HG02610 (cell line): ENCODE results near the gene SLC39A13.
A peak's percentile ranks its signal among the peaks of the same experiment; 100 is the strongest.

Source experiments
- ATAC-seq: cut with Tn5 transposase; IDR thresholded peaks from one replicate; pipeline ENCODE4 v1.9.1; 2021; ENCODE audit warnings: mild to moderate bottlenecking, moderate library complexity; ENCODE audit not compliant: unreplicated experiment

Gene SLC39A13

DNA sequence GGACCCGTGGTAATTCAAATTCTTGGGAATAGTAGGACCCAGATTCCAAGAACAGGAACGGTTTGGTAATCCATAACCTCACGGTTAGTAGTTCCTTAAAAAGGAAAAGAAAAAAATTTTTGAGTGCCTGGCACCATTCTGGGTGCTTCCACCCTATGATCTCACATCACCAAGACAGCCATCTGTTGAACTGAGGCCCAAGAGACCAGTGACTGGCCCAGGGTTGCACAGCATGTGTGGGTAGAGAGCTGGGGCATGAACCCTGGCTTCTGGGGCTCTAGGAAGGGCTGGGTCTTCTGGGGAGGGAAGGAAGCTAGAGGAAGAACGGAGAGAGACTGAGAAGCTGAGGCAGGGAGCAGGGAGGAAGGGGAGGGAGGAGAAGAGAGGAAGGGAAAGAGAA is 25.3 kb upstream of the SLC39A13 start:
- ATAC-seq = no peak

DNA sequence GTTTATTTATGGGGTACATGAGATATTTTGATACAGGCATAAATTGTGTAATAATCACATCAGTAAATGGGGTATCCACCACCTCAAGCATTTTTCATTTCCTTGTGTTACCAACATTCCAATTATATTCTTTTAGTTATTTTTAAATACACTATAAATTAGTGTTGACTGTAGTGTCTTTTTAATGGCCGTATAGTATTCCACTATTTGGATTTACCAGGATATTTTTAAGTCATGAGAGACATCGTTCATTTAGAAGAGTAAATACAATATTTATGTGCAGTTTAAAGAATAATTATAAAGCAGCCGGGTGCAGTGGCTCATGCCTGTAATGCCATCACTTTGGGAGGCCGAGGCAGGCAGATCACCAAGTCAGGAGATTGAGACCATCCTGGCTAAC is 23.9 kb upstream of the SLC39A13 start:
- ATAC-seq = no peak

DNA sequence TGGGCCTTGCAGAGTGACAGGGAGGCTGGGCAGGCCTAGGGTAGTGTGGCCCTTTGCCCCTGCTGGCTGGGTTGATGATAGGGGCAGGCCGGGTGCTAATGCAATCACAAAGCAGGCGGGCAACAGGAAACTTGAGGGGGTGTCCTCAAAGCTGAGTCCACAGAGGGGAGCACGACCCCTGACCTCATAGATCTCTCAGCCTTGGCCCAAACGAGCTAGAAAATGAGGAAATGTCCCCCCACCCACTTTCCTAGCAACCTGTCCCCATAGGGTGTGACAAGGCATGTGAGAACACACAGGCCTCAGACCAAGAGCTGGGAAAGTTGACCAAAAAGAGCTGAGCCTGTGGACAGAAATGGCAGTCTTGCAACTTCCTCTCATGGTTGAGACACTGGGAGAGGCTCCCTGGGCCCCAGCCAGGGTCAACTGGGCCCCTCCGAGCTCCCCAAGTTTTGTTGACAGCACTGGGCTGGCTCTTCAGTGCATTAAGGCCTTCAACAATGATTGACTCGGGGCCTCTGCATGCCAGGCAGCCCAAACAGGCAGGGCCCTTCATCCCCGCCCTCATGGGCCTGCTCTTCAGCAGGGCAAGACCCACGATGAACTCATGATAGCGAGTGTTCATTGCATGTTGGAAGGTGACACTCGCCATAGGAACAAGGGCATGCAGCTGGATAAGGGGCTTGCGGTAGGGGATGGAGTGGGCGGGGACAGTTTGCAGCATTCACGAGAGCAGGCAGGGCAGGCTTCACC is 20.3 kb upstream of the SLC39A13 start:
- no peak for ATAC-seq

DNA sequence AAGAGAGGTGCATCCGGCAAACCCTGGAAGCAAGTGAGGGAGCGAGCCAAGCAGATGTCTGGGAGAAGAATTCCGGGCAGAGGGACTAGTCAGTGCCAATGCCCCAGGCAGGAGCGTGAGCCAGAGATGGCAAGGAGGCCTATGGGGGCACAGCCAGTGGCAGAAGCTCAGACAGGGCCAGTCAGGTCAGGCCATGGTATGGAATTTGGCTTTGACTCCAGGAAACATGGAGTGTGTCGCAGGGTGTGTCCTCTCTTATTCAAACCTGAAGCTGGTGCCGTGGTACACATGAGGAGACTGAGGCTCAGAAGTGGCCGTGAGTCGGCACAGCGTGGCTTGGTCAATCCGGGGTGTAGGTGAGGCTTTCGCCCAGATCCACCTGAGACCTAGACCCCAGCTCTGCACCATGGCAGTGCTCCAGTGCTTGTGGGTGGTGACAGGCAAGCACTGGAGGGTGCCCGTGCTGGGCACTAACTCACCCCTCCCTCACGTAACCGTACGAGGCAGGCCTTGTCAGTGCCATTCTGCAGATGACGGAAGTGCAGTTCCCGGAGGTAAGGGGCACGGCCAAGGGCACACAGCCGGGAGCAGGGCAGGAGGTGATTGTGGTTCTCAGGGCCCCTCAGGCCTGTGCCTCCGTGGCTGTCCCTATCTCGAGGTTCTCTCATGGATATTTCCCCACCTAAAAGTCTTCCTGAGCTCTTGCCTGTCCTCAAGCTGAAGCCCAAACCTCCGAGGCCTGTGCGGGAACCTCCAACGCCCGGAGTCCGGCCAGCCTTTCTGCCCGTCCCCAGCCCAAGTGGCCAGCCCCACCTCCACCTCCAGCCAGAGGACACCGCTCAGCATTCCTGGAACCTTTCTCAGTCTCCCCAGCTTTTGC is 19.5 kb upstream of the SLC39A13 start:
- ATAC-seq = no peak

DNA sequence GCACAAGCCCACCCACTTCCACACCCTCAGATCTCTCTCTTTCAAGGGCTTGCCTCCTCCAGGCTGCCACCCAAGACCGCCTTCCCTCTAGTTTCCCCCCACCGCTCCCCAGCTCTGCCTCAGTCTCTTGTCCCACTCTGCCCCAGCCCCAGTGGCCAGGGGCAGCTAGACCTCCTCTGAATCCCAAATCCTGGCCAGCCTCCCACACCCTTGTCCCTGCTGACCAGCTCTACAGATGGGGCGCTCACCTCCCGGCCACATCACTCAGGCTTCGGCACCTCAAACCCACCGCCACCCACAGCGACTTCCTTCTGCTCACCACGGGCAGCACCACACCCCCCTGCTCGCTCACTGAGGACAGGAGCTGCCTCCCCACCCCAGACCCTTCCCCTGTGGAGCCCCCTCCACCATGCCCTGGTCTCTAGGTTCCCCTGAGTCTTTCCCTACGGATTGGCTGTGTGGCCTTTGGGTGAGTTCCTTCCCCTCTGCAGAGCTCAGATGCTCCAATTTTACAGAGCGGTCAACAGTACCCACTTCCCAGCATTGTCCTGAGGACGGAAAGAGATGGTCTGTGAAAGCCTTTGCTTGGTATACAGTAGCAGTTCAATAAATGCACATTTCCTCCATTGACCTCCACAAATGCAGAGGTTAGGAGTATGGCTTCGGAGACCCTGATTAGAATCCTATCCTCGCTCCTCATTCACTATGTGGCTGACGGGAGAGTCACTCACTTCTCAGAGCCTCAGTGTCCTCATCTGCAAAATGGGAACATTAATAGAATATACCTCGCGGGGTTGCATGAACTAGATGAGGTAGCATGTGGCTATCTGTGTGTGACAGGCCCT is 18.6 kb upstream of the SLC39A13 start:
- no peak for ATAC-seq

DNA sequence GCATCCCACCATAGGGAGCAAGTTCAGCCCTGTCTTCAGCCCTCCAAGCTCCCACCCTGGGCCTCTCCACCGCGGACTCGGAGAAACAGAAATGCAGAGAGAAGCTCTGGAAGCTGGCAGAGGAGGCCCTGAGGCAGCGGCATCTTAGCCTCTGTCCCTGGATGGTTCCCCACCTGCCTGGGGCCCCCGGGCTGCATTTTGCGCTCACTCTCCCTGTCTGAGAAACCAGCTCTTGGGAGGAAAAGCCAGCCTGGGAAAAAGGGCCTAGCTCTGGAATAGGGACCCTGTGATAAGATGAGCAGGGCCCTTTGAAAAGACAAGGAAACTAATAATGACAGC is 18.0 kb upstream of the SLC39A13 start:
- ATAC-seq = no peak

DNA sequence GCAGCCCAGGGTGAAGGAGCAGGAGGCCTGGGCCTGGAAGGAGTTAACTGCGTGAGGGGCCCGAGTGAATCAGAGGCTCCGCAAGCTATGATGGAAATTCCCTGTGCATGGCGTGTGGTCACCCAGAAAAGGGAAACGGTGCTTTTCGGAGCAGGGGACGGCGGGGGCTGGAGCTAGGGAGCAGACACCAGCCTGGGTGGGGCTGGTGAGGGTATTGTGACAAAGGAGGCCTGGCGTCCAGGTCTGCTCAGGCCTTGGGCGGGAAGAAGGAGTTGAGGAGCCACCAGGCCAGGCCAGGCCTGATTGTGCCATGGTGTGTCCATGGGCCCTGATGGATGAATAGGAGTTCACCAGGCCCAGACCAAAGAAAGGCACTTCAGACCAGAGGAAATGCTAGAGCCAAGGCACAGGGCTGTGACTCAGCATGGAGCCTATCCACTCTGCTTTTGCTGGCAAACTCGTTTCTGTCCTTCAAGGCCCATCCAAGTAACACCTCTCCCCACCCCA is 17.3 kb upstream of the SLC39A13 start:
- no peak for ATAC-seq

DNA sequence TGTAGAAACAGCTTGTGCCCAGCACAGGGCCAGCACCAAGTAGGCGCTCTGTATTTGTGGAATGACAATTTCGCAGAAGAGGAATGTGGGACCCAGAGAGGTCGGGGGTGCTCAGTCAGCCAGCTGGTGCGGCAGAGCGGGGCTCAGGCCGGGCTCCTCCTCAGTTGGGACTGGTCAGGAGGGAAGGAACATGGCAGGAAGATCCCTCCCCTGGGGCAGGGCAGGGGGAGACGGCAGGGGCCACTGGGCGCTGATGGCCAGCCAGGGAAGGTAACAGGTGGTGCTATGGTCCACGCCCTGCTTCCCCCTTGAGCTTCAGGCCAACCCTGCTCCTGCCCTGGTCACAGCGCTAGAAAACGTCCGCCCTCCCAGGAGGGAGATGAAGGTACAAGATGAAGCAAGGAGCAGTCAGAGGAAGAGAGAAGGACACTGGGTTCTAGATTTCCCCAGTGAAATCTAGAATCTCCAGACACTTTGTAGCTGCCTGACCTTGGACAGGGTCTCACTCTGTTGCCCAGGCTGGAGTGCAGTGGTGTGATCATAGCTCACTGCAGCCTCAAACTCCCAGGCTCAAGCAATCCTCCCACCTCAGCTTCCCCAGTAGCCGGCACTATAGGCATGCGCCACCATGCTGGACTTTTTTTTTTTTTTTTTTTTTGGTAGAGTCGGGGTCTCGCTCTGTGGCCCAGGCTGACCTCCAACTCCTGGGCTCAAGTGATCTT is 16.5 kb upstream of the SLC39A13 start:
- no peak for ATAC-seq

DNA sequence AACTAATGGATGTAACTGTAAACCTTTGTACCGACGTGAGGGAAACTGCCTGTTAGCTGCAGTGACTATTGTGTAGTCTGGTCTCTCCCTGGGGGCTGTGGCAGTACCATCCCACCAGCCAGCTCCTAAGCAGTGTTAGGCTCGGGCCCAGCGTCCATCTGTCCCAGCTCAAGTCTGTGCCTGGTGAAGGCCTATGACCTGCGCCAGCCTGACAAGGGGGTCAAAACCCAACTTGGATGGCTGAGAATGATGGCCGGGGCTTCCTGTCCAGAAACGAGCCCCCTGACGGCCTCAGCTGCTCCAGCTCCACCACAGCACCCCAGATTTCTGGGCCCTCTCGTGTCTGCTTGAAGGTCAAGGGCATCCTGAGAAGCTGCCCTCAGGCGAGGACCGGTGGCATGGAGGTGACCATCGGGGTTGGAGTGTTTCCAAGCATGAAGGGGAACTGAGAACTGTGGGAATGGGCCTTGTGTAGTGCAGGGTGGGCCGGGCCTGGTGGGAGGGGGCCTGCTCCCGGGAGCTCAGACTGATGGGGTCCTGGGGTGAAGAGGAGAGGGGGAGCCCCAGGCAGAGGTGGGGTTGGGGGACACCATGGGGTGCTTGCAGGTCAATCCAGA is 15.7 kb upstream of the SLC39A13 start:
- ATAC-seq = no peak

DNA sequence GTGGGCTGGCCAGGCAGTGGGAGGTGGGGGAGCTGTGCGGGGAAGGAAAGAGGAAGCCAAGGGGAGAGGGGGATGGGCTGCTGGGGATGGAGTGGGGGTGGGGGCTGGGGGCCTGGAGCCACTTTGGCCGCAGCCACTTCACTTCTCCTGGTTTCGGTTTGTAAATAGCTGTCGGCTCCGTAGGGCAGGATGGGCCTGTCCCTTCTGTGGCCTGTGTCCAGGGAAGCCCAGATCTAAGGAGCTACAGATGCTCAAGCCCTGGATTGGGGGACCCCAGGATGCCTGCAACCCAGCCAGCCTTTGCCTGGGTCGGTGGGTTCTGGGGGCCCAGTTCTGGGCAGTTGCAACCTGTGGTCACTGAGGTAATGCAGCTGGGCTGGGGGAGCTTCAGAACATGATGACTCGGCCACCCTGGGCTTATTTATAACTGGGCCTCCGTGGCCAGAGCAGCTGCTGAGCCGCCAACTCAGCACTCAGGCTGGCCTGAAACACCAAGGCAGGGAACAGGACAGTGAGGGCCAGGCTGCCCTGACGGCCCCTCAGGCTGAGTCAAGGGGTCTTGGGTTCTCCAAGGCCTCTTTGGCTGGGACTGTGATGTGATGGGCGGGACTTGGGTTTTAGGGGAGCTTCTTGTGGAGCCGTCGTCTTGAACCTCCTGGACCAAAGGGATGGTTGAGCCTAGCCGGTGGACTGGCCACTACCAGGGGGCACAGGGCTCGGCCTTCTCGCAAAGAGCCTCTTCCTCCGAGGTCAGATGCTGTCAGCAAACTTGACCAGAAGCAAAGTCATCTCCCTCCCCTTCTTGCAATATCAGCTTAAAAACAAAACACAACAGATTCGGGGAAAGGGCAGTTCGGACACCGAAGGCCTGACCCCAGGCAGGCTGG is 15.0 kb upstream of the SLC39A13 start:
- no peak for ATAC-seq

DNA sequence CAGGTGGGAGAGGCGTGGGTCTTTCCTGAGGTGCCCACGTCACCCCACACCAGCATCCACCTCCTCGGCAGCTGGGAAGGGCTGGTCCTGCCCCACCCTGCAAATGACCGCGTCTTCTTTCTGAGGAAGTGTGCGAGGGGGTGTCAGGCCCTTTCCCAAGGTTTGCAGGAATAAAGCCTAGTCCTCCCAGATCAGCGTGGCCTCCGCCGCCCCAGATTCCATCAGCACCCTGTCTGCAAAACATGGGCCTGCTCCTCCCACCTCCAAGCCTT is 14.4 kb upstream of the SLC39A13 start:
- no peak for ATAC-seq

DNA sequence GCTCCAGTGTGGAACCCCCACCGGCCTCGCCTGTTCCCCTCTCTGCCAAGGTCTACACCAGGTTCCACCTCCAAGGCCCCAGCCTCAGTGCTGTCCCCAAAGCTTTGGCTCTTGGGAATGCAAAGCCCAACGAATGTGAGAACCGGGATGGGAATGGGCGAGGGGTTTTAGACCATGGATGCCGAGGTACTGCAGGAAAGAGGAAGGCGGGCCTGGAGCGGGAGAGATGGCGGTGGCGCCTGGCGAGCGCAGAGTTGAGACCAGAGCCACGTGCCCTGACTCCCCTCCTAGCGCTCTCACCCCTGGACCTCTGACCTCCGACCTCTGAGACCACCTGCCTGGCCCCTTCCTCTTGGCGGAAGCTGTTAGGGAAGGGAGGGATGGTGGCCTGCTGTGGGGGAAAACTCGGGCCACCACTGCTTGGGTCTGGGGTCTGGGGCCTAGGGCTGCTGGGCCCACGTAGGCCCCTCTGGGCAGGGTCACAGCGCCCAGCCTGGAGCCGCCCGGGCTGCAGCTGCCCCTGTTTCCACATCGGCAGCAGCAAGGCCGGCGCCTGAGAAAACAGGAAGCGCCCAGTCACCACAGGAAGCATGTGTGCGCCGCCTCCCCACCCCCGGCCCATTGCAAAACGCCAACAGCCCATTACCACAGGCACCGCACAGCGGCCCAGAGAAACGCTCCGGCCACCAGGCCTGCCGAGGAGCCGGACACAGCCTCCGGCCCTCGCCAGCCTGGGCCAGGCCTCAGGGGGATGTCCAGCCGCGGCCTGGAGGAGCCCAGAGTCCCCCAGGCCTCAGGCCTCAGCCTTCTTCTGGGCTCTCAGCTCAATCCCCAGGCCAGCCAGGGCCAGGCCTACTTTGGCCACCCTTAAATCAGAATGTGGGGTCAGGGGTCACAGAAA is 13.8 kb upstream of the SLC39A13 start:
- ATAC-seq = peak; percentile 36

DNA sequence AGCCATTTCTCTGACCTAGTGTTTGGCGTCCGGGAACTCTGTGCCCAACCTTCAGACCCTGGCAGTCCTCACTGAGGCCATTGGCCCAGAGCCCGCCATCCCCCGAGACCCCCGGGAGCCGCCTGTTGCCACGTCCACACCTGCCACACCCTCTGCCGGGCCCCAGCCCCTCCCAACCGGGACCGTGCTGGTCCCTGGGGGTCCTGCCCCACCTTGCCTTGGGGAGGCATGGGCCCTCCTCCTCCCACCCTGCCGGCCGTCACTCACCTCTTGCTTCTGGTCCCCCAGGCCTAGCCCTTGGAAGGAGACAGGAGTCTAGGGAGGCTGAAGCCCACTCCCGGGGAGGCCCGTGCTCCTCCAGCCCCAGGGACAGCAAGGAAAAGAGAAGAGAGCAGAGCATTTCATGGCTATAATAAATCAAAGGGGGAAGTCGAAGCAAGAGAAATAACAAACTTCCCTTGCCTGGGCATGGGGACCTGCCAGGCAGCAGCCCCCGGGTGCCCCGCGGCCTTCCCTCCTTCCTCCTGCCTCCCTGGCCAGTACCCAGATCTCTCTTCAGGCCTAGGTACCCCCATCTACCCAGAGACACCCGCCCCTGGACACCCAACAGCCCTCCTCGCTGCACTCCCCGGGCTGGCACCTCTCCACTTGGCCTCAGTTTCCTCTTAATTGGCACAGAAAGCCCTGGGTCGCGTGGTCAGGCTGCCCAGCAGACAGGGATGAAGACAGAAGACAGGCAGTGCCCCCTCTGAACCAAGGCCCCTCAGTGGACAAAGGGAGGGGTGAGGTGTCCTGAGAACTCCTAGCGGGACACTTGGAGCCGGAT is 13.0 kb upstream of the SLC39A13 start:
- peak; percentile 9 for ATAC-seq

DNA sequence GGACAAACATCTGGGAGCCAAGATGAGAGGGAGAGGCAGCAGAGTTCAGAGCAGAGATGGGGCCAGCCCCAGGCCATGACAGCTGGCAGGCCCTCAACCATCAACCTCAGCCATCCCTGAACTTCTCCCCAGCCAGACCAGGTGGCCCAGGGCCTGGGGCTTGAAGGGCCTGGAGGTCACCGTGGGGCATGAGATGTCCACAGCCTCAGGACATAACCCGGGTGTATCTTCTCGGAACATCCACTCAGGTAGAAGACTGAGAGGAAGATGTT is 12.4 kb upstream of the SLC39A13 start:
- ATAC-seq = no peak

DNA sequence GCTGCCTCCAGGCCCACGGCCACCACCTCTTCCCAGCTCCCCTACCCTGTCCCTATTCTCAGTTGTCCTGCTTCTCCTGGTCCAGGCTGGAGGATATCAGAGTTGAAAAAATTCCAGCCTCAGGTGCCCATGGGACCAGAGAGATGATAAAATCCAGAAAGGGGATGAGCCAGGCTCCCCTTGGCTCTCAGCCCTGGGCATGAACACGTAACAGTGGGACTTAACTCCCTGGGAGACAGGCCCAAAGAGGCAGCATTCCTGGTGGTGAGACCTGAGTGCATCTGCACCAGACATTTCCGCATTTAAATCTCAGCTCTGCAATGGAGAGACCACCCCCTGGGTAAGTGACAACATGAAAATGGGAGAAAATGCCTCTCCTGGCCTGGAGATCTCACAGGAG is 10.4 kb upstream of the SLC39A13 start:
- ATAC-seq = no peak

DNA sequence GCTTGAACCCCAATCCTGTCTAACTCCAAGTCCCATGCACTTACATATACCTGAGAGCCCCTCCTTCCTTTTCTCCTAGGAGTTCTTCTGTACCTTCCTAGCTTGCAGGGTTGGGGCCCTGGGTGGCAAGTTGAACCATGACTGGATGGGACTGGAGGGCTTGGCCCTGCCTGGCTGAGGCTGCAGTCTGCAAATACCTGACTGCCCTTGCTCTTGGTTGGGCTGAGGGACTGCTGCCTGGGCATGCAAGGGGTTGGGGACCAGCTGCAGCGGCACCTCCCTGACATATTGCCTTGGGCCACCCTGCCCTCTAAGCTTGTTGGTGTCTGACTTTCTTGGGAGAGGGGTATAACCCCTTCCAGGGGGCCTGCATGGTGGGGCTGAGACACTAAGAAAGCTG is 9.8 kb upstream of the SLC39A13 start:
- ATAC-seq = no peak

DNA sequence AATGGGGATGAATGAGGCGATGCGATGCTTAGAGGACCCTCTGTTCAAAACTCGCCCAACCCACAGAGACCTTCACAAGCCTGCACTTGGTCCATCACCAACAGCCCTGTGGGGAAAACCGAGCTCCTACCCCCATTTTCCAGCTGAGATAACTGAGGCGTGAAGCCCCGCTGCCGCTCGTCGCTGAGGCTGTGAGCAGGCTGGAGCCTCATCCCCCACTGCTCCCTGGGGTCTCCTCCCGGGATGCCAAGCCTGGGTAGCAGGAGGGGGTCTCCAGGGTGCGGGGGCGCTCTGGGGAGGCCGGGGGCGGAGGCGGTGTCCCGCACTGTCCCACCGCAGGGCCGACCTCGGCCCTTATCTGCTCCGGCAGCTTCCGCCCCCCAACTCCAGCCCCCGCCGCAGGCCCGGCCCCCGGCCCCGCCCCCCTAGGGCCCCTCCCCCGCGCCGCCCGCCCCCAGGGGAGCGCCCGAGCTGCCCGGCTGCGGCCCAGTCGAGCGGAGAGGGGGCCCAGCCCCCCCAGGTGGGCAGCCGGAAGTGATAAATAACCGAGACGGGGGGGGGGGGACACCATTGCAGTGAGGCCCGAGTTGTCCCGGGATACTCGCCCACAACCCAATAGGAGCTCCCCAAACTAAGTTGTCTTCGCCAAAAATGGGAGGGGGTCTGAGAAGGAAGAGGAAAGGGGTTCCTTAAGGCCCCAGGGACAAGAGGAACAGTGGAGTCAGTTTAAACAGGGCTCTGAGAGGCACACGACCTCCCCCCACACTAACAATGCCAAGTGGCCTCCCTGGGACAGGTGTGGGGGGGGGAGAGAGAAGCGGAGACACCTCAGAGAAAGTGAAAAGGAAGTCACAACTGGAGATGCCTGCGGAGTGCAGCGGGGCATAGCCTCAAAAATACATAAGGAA is 8.3 kb upstream of the SLC39A13 start:
- peak; percentile 43 for ATAC-seq
